ENCODE measurements around the gene FYB1.
A peak's percentile ranks its signal among the peaks of the same experiment; 100 is the strongest.
"Not testable (repeated sequence)": the region's sequence is repeated elsewhere in the genome, so short reads cannot be mapped to it uniquely, and the experiment has no call there.

Gene FYB1

DNA sequence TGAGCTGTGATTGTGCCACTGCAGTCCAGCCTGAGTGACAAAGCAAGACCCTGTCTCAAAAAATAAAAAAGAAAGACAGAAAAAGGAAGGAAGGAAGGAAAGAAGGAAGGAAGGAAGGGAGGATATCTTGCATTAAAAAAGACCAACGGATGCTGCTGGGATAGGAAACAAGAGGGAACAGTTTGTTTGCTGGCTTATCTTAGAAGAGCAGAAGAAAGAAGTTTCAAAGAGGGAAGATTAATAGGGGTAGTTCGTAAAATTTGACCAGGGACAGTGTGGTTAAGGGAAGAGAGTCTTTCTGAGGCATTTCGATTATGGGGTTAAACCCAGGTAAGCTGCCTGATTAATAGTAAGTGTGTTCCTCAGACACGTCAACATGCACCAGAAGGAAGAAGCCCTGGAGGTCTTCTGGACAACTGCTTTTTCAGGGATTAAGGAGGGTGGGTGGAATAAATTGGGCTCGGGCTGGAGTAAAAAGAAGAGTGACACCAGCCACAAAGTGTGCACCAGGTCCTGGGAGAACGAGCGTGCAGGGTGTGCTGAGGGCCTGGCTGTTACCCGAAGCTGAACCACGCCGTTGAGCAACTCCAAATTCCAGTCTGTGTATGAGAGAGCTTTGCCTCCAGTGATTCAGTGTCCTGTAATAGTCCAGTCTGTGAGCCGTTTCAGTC is 24.8 kb downstream of the FYB1 start:
- peak overlapping the region; percentile 76 for H3K27ac Mint-ChIP-seq
- H3K4me3 Mint-ChIP-seq = peak overlapping the region; percentile 79
- peaks cover 46% of the 10 kb centered on the region for H3K36me3 Mint-ChIP-seq (ENCODE audit: low read depth)
- H3K4me1 Mint-ChIP-seq (ENCODE audit: low read depth) = peaks cover 74% of the 10 kb centered on the region
- H3K27me3 Mint-ChIP-seq (ENCODE audit: low read depth) = no peaks in the 10 kb centered on the region
- H3K9me3 Mint-ChIP-seq = no peaks in the 10 kb centered on the region
- peak; percentile 16 for DNase-seq (ENCODE audit: low spot score)

DNA sequence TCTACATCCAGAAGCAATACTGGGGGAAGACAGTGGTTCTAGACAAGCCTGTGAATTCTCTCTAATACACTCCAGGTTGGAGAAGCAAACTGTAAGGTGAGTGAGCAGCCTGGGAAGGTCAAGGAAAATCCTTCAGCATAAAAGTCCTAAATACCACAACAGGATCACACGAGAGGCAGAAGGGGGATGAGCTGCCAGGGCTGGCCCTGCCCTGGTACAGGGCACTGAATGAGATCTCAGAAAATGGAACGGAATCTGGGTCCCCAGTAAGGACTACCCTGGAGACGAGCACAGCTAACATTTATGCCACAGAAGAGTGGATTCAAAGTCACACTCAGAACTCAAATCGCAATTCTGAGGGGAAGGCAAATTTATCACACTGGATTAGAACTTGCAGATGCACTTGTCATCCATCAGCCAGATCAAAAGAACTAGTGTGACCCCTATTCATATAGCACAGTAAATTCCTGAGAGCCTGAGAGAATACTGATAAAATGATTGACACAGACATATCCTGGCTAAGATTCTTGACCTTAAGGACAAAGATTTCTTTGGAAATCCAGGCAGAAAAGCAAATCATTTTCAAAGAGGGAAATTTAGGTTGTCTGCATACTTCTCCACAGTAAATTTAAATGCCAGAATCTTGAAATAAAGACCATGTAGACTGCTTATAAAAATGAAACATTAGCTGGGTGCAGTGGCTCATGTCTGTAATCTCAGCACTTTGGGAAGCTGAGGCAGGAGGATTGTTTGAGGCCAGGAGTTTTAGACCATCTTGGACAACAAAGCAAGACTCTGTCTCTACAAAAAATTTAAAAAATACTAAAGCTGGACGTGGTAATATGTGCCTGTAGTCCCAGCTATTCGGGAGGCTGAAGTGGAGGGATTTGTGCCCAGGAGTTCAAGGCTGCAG is 25.6 kb downstream of the FYB1 start:
- Mint-ChIP-seq H3K9me3 (no peaks in the 10 kb centered on the region), H3K27ac (peak overlapping the region; percentile 76), H3K36me3 (ENCODE audit: low read depth) (peaks cover 45% of the 10 kb centered on the region), H3K4me3 (peak overlapping the region; percentile 79), H3K27me3 (ENCODE audit: low read depth) (no peaks in the 10 kb centered on the region), H3K4me1 (ENCODE audit: low read depth) (peaks cover 82% of the 10 kb centered on the region)
- DNase-seq (ENCODE audit: low spot score) = peak; percentile 4

DNA sequence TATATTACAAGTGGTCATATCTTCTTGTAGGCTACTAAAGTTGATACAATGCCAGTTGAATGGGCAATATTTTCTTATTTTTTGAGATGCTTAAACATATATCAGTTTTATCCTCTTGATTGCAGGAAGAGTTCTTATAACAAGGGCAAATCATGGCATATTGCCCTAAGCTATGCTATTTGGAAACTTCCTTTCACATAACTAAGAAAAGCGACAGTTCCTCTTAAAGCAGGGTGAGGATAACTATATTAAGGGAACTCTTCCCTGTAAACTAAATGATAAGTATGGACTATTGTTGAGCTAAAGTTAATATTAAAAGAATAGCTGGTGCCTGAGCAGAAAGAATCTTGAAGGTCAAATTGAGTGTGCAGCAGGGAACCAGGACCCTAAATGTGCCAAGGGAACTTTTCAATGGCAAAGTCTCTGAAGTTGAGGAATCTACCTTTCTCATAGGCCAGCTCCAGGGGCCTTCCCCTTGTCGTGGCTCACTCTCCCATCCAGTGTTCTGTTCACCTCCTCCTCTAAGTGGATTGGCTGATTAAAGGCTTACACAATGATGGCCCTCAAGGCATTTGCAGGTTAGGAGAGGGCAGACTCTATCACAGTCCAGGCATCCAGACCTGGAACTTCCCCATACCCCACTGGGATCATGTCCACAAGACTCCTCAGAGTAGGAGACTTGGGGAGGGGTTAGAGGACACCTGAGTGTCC is 26.8 kb downstream of the FYB1 start:
- no peak for DNase-seq (ENCODE audit: low spot score)
- peak overlapping the region; percentile 79 for H3K4me3 Mint-ChIP-seq
- H3K36me3 Mint-ChIP-seq (ENCODE audit: low read depth) = peaks cover 46% of the 10 kb centered on the region
- no peaks in the 10 kb centered on the region for H3K9me3 Mint-ChIP-seq
- H3K4me1 Mint-ChIP-seq (ENCODE audit: low read depth) = peaks cover 91% of the 10 kb centered on the region
- peak overlapping the region; percentile 76 for H3K27ac Mint-ChIP-seq
- no peaks in the 10 kb centered on the region for H3K27me3 Mint-ChIP-seq (ENCODE audit: low read depth)

DNA sequence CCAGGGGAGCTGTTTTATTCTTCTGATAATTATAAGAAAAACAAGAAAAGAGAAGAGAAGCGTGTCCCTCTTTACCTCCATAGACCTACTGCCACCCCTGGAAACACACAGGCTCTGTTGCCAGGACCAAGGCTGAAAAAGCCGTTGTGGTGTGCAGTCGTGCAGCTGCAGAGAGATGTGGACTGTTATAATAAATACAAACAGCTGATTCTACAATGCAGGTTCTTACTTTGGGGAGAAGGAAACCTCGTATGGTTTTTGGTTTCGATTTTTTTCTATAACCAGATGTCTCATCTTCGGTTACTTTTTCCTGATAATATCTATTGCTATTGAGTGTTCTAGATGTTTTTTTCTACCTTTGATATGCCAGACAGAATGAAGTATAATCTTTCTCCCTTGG is 28.1 kb downstream of the FYB1 start:
- no peaks in the 10 kb centered on the region for H3K27me3 Mint-ChIP-seq (ENCODE audit: low read depth)
- peaks cover 92% of the 10 kb centered on the region for H3K4me1 Mint-ChIP-seq (ENCODE audit: low read depth)
- H3K36me3 Mint-ChIP-seq (ENCODE audit: low read depth) = peaks cover 39% of the 10 kb centered on the region
- no peaks in the 10 kb centered on the region for H3K9me3 Mint-ChIP-seq
- DNase-seq (ENCODE audit: low spot score) = peak; percentile 40
- peak overlapping the region; percentile 79 for H3K4me3 Mint-ChIP-seq
- peak overlapping the region; percentile 84 for H3K27ac Mint-ChIP-seq

DNA sequence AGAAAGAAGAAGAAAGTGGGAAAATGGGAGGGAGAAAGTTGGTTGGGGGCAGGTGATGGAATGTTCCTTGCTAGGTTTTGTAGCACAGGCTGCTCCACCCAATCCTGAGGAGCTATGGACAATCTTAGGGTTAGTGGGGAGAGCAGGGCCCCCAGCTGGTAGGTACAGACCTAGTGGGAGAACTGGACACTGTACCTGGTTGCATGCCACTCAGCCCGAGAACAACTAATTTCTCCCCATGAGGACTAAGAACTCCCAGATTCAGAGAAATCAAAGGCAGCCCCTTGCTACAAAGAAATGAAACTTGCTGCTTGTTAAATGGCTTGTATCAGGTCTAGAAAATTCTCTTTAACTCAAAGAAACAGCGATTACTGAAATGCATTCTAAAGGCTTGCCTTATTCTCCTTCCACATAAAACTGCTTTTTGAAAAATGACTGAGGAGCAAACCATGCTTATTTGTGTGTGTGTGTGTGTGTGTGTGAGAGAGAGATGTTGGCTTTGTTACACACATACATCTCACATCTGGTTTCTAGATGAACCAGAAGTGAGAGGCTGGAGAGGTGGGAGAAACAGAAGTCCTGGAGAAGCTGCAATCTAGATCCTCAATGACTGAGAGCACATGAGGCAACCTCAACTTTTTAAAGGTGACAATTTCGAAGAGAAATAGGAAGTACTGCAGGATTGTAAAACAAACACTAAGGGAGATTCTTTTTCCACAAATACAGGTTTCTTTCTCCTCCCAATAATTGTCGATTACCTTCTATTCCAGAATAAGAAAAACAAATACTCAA is 28.9 kb downstream of the FYB1 start:
- Mint-ChIP-seq H3K4me1 (ENCODE audit: low read depth) (peaks cover 95% of the 10 kb centered on the region), H3K27me3 (ENCODE audit: low read depth) (no peaks in the 10 kb centered on the region), H3K4me3 (peak overlapping the region; percentile 79), H3K36me3 (ENCODE audit: low read depth) (peaks cover 39% of the 10 kb centered on the region), H3K27ac (peak overlapping the region; percentile 84), H3K9me3 (no peaks in the 10 kb centered on the region)
- DNase-seq (ENCODE audit: low spot score) = no peak

DNA sequence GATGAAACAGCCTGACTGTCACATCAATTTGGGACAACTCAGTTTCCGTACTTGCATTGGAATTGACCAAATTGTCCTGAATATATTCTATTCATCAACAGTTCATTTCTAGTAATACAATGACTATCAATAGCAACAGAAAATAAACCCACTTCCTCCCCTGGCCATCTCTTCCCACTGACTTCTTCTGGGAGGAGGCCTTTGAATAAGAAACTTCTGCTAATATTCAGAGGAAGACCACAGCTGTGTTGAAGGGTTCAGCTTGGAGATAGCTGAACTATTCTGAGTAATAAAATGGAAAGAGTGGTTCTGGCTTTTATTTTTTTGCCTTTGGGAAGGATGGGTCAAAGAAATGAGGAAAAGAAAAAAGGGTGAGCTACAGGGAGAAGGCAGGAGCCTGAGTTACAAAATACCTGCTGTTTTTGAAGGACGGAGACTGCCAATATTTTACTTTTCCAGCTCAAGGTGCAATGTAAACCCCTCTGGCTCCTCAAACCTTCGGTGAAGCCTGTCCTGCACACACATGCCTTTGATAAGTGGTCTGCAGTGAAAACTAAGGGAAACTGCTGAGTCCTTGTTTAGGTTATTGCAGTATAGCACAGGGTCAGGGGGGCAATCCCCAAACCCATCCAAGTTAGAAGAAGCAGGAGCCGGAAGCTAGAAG is 29.9 kb downstream of the FYB1 start:
- Mint-ChIP-seq H3K36me3 (ENCODE audit: low read depth) (peaks cover 34% of the 10 kb centered on the region), H3K27ac (peak overlapping the region; percentile 93), H3K27me3 (ENCODE audit: low read depth) (no peaks in the 10 kb centered on the region), H3K4me3 (peak overlapping the region; percentile 79), H3K4me1 (ENCODE audit: low read depth) (peaks cover 92% of the 10 kb centered on the region), H3K9me3 (no peaks in the 10 kb centered on the region)
- no peak for DNase-seq (ENCODE audit: low spot score)

DNA sequence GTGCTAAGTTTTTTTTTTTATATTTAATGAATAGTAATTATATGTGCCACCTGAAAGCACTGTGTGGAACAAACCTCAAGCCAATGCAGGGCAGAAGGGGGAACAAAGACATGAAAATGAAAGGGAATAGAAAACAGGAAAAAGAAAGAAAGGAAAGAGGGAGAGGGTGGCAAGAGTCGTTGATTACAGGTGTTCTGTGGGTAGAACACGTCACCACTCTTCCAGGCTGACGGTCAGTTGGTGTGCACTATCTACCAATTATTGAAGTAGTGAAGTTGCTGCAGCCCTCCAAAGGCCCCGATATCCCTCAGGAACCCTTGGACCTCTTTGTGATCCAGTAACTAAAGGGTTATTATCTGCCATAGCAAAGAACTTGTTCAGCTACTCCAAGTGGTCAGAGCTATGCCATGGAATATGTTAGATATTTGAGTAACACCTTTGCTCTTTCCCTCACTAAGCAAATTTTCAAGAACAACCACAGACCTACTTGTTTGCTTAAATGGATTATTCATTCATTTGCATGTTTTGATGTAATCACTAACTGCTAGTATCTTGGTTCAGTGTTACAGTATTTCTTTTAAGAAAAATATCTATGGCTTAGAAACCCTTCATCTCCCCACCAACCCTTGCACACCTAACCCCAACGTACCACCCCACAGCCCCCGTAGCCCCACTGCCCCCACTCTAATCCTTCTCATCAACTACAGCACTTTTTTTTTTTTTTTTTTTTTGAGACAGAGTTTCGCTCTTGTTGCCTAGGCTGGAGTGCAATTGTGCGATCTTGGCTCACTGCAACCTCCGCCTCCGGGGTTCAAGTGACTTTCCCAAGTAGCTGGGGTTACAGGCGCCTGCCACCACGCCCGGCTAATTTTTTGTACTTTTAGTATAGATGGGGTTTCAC is 31.3 kb downstream of the FYB1 start:
- H3K27ac Mint-ChIP-seq = peak overlapping the region; percentile 93
- peaks cover 27% of the 10 kb centered on the region for H3K36me3 Mint-ChIP-seq (ENCODE audit: low read depth)
- H3K4me3 Mint-ChIP-seq = peak overlapping the region; percentile 79
- H3K9me3 Mint-ChIP-seq = no peaks in the 10 kb centered on the region
- DNase-seq (ENCODE audit: low spot score) = no peak
- H3K4me1 Mint-ChIP-seq (ENCODE audit: low read depth) = peaks cover 86% of the 10 kb centered on the region
- no peaks in the 10 kb centered on the region for H3K27me3 Mint-ChIP-seq (ENCODE audit: low read depth)

DNA sequence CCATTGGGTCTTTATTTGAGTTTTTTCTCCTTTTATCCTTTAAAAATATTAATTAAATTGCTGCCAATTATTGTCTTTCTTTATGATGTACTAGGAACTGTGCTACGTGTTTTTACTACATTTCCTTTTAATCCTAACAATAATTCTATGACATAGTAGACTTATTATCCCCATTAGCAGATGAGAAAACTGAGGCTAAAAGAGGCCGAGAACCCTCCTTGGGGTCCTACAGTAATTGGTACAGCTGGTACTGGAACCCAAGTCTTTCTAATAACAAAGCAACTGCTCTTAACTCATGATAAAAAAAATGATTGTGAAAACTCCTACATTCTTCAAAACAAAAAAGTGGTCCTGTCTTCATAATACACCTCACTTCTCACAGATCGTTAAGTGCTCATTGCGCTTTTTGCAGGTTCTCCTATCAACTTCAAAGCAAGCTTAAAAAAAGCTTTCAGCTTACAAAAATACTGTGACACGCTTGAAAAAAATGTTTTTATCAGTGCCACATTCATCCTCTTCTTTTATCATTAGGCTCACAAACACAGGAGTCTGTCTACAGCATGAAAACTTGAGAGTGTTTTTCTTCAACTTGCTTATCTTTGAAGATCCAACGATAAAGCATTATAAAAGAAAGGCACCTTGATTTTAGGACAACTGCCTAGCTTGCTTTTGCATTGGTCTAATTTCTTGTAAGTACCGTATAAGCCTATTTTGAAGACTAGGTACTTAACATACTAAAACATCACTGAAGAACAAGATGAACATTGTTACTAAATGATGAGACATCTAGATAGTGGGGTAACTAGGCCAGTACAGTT is 32.4 kb downstream of the FYB1 start:
- DNase-seq (ENCODE audit: low spot score) = no peak
- Mint-ChIP-seq H3K9me3 (no peaks in the 10 kb centered on the region), H3K27me3 (ENCODE audit: low read depth) (no peaks in the 10 kb centered on the region), H3K36me3 (ENCODE audit: low read depth) (peaks cover 28% of the 10 kb centered on the region), H3K27ac (peak overlapping the region; percentile 93), H3K4me3 (peak overlapping the region; percentile 79), H3K4me1 (ENCODE audit: low read depth) (peaks cover 87% of the 10 kb centered on the region)

DNA sequence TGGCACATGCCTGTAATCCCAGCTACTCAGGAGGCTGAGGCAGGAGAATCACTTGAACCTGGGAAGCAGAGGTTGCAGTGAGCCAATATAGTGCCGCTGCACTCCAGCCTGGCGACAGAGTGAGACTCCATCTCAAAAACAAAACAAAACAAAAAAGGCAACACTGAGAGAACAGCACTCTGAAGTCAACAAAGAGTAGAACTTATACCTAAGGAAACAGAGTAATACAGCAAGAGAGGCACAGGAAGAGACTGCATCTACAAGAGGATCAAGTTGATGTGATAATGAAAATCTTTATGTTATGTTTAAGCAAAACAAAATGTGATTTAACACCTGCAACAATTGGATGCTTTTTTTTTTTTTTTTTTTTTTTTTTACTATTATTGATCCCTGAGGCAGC is 33.1 kb downstream of the FYB1 start:
- Mint-ChIP-seq H3K9me3 (no peaks in the 10 kb centered on the region), H3K4me1 (ENCODE audit: low read depth) (peaks cover 87% of the 10 kb centered on the region), H3K4me3 (peak overlapping the region; percentile 84), H3K27ac (peak overlapping the region; percentile 99), H3K36me3 (ENCODE audit: low read depth) (peaks cover 32% of the 10 kb centered on the region), H3K27me3 (ENCODE audit: low read depth) (no peaks in the 10 kb centered on the region)
- no peak for DNase-seq (ENCODE audit: low spot score)

DNA sequence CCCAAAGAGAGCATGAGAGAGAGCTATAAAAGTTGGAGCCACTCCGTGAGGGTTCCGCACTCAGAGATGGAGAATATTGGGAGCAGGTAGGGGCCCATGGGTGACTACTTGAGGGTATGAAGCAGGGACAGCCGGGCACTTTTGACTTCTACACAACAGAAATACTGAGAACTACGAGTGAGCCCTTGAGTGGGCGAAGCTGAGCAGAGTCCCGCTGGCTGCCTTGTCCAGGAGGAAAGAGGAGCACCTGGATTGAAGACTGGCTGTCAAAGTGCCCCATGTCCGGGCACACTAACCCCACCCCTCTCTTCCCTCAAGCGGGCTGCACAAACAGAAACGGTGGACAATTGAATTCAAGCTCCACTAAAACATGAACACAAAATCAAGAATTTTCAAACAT is 33.6 kb downstream of the FYB1 start:
- Mint-ChIP-seq H3K4me3 (peak overlapping the region; percentile 84), H3K27me3 (ENCODE audit: low read depth) (no peaks in the 10 kb centered on the region), H3K4me1 (ENCODE audit: low read depth) (peaks cover 85% of the 10 kb centered on the region), H3K36me3 (ENCODE audit: low read depth) (peaks cover 32% of the 10 kb centered on the region), H3K27ac (peak overlapping the region; percentile 99), H3K9me3 (no peaks in the 10 kb centered on the region)
- DNase-seq (ENCODE audit: low spot score) = no peak

DNA sequence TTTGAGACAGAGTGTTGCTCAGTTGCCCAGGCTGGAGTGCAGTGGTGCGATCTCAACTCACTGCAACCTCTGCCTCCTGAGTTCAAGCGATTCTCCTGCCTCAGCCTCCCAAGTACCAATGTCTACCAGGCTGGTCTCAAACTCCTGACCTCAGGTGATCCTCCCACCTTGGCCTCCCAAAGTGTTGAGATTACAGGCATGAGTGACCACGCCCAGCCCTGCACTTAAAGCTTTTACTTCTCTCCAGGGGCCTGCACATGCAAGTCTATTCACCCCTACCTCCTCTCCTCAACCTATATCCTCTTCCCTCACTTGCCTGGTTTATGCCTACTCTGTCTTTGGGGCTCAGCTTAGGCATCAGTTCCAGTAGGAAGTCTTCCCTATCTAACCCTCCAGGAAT is 39.8 kb downstream of the FYB1 start:
- not testable (repeated sequence) for H3K27me3 Mint-ChIP-seq (ENCODE audit: low read depth); DNase-seq (ENCODE audit: low spot score); H3K9me3 Mint-ChIP-seq
- peak overlapping the region; percentile 65 for H3K4me3 Mint-ChIP-seq
- H3K36me3 Mint-ChIP-seq (ENCODE audit: low read depth) = peaks cover 42% of the 10 kb centered on the region
- peaks cover 87% of the 10 kb centered on the region for H3K4me1 Mint-ChIP-seq (ENCODE audit: low read depth)
- peak overlapping the region; percentile 81 for H3K27ac Mint-ChIP-seq

DNA sequence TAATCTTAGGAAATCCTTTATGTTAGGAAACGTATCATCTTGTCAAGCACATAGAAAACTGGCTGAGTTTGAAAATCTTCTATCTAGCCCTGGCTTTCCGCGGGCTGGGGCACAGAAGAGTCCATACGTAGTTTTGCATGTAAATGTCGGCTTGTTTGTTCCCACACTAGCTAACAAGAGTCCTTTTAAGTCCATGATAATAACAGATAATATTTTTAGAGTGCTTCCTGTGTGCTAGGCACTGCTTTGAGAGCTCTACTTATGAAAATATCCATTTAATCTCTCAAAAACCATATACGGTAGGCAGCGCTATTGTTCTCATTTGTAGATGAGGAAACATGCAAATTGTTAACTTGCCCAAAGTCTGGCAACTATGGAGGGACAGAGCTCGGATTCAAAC is 40.5 kb downstream of the FYB1 start:
- peaks cover 91% of the 10 kb centered on the region for H3K4me1 Mint-ChIP-seq (ENCODE audit: low read depth)
- peaks cover 47% of the 10 kb centered on the region for H3K36me3 Mint-ChIP-seq (ENCODE audit: low read depth)
- H3K9me3 Mint-ChIP-seq = peaks cover 1% of the 10 kb centered on the region
- no peaks in the 10 kb centered on the region for H3K27me3 Mint-ChIP-seq (ENCODE audit: low read depth)
- H3K27ac Mint-ChIP-seq = peak overlapping the region; percentile 81
- no peak for DNase-seq (ENCODE audit: low spot score)
- H3K4me3 Mint-ChIP-seq = peak overlapping the region; percentile 65
